CD4-positive, alpha-beta memory T cell (primary cell): ENCODE measurements around the gene FAM83F. TPM values are rescaled to one million over a fixed set of nuclear protein-coding genes. Genes with fewer than 3 reads are reported as not detected.

Source experiments
- CTCF ChIA-PET: fragments of 350-600 bp; sonication (Branson Sonifier 250); formaldehyde crosslinking; loops from one replicate; lab custom pipeline; 2021; ENCODE audit warnings: inconsistent platforms; ENCODE audit not compliant: partially characterized antibody; lab: Charles Lee
- POLR2A ChIA-PET: fragments of 350-600 bp; sonication (Branson Sonifier 250); formaldehyde crosslinking; loops from one replicate; lab custom pipeline; 2021; ENCODE audit not compliant: partially characterized antibody; lab: Charles Lee
- DNase-seq, 5 donors: peaks; one replicate each; pipeline versions ENCODE4 v3.0.0 to v3.0.0-alpha.2; 2020 to 2022; ENCODE audit warnings: mixed read lengths in 1 of 5
- H3K27ac ChIP-seq: one replicate; pipeline ENCODE4 v1.7.0; 2013; ENCODE audit warnings: low read depth, low read length
- H3K27me3 ChIP-seq: 2 replicates; pipeline ENCODE4 v1.7.0; 2013; ENCODE audit warnings: mild to moderate bottlenecking, low read length, moderate library complexity; ENCODE audit not compliant: insufficient read depth
- H3K36me3 ChIP-seq: 2 replicates; pipeline ENCODE4 v1.7.0; 2013; ENCODE audit warnings: mild to moderate bottlenecking, low read length, moderate library complexity; ENCODE audit not compliant: insufficient read depth
- H3K4me1 ChIP-seq: 2 replicates; pipeline ENCODE4 v1.7.0; 2013; ENCODE audit warnings: mild to moderate bottlenecking, low read length, moderate library complexity; ENCODE audit not compliant: insufficient read depth
- H3K4me3 ChIP-seq, 2 donors: one replicate each; pipeline ENCODE4 v1.7.0; 2013; ENCODE audit warnings: low read length in 2 of 2, mild to moderate bottlenecking in 1 of 2
- H3K9me3 ChIP-seq, 2 donors: one replicate each; pipeline ENCODE4 v1.7.0; 2013; ENCODE audit warnings: low read length in 2 of 2, control low read depth in 1 of 2; ENCODE audit not compliant: control insufficient read depth in 1 of 2
- H3K27ac Mint-ChIP-seq, 7 donors: one replicate each; pipeline ENCODE4 v1.8.0; 2020 to 2021; ENCODE audit warnings: mixed read lengths in 7 of 7, mild to moderate bottlenecking in 6 of 7, inconsistent platforms in 3 of 7, moderate library complexity in 3 of 7
- H3K27me3 Mint-ChIP-seq, 2 donors: one replicate each; pipeline ENCODE4 v1.8.0; 2020 to 2021; ENCODE audit warnings: mixed read lengths in 2 of 2
- H3K36me3 Mint-ChIP-seq, 2 donors: one replicate each; pipeline ENCODE4 v1.8.0; 2020 to 2021; ENCODE audit warnings: mixed read lengths in 2 of 2, inconsistent platforms in 1 of 2, mild to moderate bottlenecking in 1 of 2
- H3K4me1 Mint-ChIP-seq, 4 donors: one replicate each; pipeline ENCODE4 v1.8.0; 2020 to 2021; ENCODE audit warnings: mixed read lengths in 4 of 4, mild to moderate bottlenecking in 1 of 4
- H3K4me3 Mint-ChIP-seq, 8 donors: one replicate each; pipeline ENCODE4 v1.8.0; 2020 to 2021; ENCODE audit warnings: mixed read lengths in 8 of 8, mild to moderate bottlenecking in 7 of 8, moderate library complexity in 6 of 8, inconsistent platforms in 3 of 8
- H3K9me3 Mint-ChIP-seq, 8 donors: one replicate each; pipeline ENCODE4 v1.8.0; 2020 to 2021; ENCODE audit warnings: mixed read lengths in 8 of 8, mild to moderate bottlenecking in 5 of 8, inconsistent platforms in 3 of 8, moderate library complexity in 1 of 8
- intact Hi-C: fragments of 100-400 bp; cut with micrococcal nuclease; formaldehyde crosslinking; loops from one replicate; pipeline ENCODE4 v1.15.1; 2023
- polyA plus RNA-seq, 2 donors: library from polyadenylated mRNA; unstranded; fragments of 300-500 nt; fragmentation: Illumina TruSeq; gene quantifications; one replicate each; pipeline ENCODE4 v1.2.3, GENCODE V29; 2021
- total RNA-seq, 2 experiments: library from RNA; stranded (reverse); gene quantifications; one replicate each; pipeline ENCODE4 v1.2.3, GENCODE V29; 2021

The FAM83F gene
- total and polyA plus RNA-seq, 4 experiments from 2014 or later, result 0.29 TPM; not detected in 3

GRCh38 chr22:40067639-40068038 lies 72.9 kb downstream of the FAM83F start:
- no peaks in the 10 kb centered on the region for H3K27me3 Mint-ChIP-seq
- no peak for DNase-seq
- no peak overlapping the region for H3K27ac ChIP-seq
- intact Hi-C loops, result loop anchor here (10.0 kb wide), 1 partner anchor 157 kb away; no protein-coding TSS in a partner anchor
- POLR2A ChIA-PET, result interaction anchor here (1.2 kb wide), 1 partner anchor 13 kb away, joined by 3 read pairs; no protein-coding TSS in a partner anchor
- no peaks in the 10 kb centered on the region for H3K9me3 ChIP-seq
- H3K4me1 Mint-ChIP-seq, result peaks cover 48 to 90% (median 65%) of the 10 kb centered on the region in 4 donors
- no peak overlapping the region for H3K27ac Mint-ChIP-seq
- peaks cover 80% of the 10 kb centered on the region for H3K4me1 ChIP-seq
- H3K4me3 ChIP-seq, result no peak overlapping the region
- H3K9me3 Mint-ChIP-seq, result peaks cover 0 to 1% (median 0%) of the 10 kb centered on the region in 8 donors
- CTCF ChIA-PET, result no interaction called here
- no peaks in the 10 kb centered on the region for H3K36me3 ChIP-seq
- no peaks in the 10 kb centered on the region for H3K27me3 ChIP-seq
- H3K4me3 Mint-ChIP-seq, result peak overlapping the region in 5 of 8 donors; percentile 1 to 65 (median 40)
- H3K36me3 Mint-ChIP-seq, result peaks cover 0 to 3% of the 10 kb centered on the region in 2 donors

GRCh38 chr22:40070701-40071100 lies 75.9 kb downstream of the FAM83F start:
- POLR2A ChIA-PET, result interaction anchor here (0.5 kb wide), 1 partner anchor 366 kb away, joined by 4 read pairs; no protein-coding TSS in a partner anchor
- no peak for DNase-seq
- H3K9me3 ChIP-seq, result no peaks in the 10 kb centered on the region
- no peaks in the 10 kb centered on the region for H3K27me3 ChIP-seq
- intact Hi-C loops, result no loop called here
- CTCF ChIA-PET, result interaction anchor here (0.8 kb wide), 1 partner anchor 54 kb away, joined by 3 read pairs; no protein-coding TSS in a partner anchor
- Mint-ChIP-seq H3K27ac (no peak overlapping the region), H3K36me3 (peaks cover 0 to 3% of the 10 kb centered on the region in 2 donors), H3K4me3 (peak overlapping the region in 4 of 8 donors; percentile 2 to 53 (median 23)), H3K9me3 (peaks cover 0 to 1% (median 0%) of the 10 kb centered on the region in 8 donors), H3K4me1 (peaks cover 50 to 80% (median 64%) of the 10 kb centered on the region in 4 donors), H3K27me3 (no peaks in the 10 kb centered on the region)
- no peaks in the 10 kb centered on the region for H3K36me3 ChIP-seq
- peaks cover 68% of the 10 kb centered on the region for H3K4me1 ChIP-seq
- H3K4me3 ChIP-seq, result no peak overlapping the region
- no peak overlapping the region for H3K27ac ChIP-seq

DNA sequence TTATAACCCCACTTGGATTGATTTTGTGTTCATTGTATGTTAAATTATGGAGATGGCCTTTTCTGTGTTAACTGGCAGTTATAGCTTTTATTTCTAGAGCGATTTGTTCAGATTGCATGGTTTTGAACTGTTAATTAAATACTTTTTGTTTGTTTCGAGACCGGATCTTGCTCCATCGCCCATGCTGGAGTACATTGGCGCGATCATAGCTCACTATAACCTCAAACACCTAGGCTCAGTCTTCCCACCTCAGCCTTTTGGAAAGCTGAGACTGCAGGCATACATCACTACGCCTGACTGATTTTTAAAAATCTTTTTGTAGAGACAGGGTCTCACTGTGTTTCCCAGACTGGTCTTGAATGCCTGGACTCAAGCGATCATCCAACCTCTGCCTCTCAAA lies 77.0 kb downstream of the FAM83F start:
- H3K27ac ChIP-seq, result no peak overlapping the region
- Mint-ChIP-seq H3K9me3 (peaks cover 0 to 1% (median 0%) of the 10 kb centered on the region in 8 donors), H3K4me1 (peaks cover 49 to 80% (median 63%) of the 10 kb centered on the region in 4 donors), H3K4me3 (peak overlapping the region in 1 of 8 donors; percentile 1), H3K36me3 (peaks cover 0 to 3% of the 10 kb centered on the region in 2 donors), H3K27ac (peak overlapping the region in 1 of 7 donors; percentile 15), H3K27me3 (no peaks in the 10 kb centered on the region)
- no peaks in the 10 kb centered on the region for H3K36me3 ChIP-seq
- ChIA-PET CTCF (no interaction called here), POLR2A (interaction anchor here (1.1 kb wide), 1 partner anchor 17 kb away, joined by 3 read pairs; no protein-coding TSS in a partner anchor)
- intact Hi-C loops, result no loop called here
- H3K4me3 ChIP-seq, result no peak overlapping the region
- DNase-seq, result no peak
- H3K9me3 ChIP-seq, result no peaks in the 10 kb centered on the region
- no peaks in the 10 kb centered on the region for H3K27me3 ChIP-seq
- peaks cover 72% of the 10 kb centered on the region for H3K4me1 ChIP-seq

DNA sequence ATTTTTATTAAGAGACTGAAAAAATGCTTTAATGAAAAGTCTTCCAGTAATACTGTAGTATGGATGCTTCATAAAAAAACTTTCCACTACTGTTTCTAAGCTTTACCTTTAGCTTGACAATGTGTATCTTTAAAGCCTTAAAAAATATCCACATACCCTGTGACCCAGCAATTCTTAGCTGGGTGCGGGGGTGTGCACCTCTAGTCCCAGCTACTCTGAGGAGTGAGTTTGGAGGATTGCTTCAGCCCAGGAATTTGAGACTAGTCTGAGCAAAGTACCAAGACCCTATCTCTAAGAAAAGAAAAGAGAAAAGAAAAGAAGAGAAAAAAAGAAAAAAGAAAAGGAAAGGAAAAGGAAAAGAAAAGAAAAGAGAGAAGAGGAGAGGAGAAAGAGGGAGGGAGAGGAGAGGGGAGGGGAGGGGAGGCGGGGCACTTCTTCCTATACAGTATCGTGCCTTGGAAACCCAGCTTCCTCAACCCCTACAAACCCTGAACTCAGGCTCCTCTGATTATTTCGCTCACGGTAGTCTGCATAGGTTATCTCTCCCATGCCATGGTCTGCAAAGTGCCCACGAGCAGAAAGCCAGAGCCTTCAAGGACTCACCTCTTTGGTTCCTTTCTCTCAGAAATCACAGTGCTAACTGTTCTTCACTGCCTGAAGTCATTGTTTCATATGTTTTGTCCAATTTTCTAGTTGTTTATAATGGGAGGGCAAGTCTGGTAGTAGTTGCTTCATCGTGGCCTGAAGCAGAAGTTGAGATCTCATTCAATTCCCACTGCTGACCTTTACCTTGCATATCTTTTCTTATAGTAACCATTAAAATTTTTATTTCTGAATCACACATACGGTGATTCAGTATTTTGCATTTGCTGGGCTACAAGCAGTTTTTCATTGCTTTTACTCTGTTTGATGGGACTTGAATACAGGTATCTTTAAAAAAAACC lies 82.2 kb downstream of the FAM83F start:
- Mint-ChIP-seq H3K9me3 (no peaks in the 10 kb centered on the region), H3K4me3 (peak overlapping the region in 6 of 8 donors; percentile 14 to 79 (median 47)), H3K27me3 (no peaks in the 10 kb centered on the region), H3K4me1 (peaks cover 41 to 51% (median 46%) of the 10 kb centered on the region in 4 donors), H3K27ac (peak overlapping the region in 5 of 7 donors; percentile 39 to 88 (median 51)), H3K36me3 (peaks cover 0 to 2% of the 10 kb centered on the region in 2 donors)
- H3K9me3 ChIP-seq, result no peaks in the 10 kb centered on the region
- H3K36me3 ChIP-seq, result no peaks in the 10 kb centered on the region
- POLR2A ChIA-PET, result interaction anchor here (1.2 kb wide), 1 partner anchor 33 kb away, joined by 3 read pairs; no protein-coding TSS in a partner anchor
- H3K27ac ChIP-seq, result no peak overlapping the region
- CTCF ChIA-PET, result no interaction called here
- intact Hi-C loops, result no loop called here
- H3K4me1 ChIP-seq, result peaks cover 64% of the 10 kb centered on the region
- no peaks in the 10 kb centered on the region for H3K27me3 ChIP-seq
- H3K4me3 ChIP-seq, result no peak overlapping the region
- no peak for DNase-seq

DNA sequence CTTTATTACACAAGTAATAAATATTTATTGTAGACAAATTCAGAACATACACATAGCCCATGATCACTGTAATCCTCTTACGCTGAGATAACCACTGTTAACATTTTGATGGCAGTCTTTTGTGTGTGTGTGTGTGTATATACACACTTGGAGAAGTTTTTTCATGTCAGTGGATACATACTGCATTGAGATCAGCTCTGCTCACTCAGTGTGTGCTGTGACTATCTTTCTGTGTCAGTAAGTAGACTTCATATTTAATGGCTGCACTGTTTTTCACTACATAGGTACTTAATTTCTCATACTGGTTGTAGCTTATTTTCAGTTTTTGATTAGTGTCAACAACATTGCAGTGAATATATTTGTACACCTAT lies 82.9 kb downstream of the FAM83F start:
- H3K36me3 Mint-ChIP-seq, result peaks cover 0 to 2% of the 10 kb centered on the region in 2 donors
- CTCF ChIA-PET, result no interaction called here
- Histone ChIP-seq H3K36me3 (no peaks in the 10 kb centered on the region), H3K9me3 (no peaks in the 10 kb centered on the region), H3K4me3 (no peak overlapping the region), H3K4me1 (peaks cover 66% of the 10 kb centered on the region), H3K27ac (no peak overlapping the region), H3K27me3 (no peaks in the 10 kb centered on the region)
- intact Hi-C loops, result no loop called here
- no peaks in the 10 kb centered on the region for H3K9me3 Mint-ChIP-seq
- no peaks in the 10 kb centered on the region for H3K27me3 Mint-ChIP-seq
- POLR2A ChIA-PET, result interaction anchor here (1.2 kb wide), 1 partner anchor 34 kb away, joined by 3 read pairs; no protein-coding TSS in a partner anchor
- H3K4me1 Mint-ChIP-seq, result peaks cover 41 to 46% (median 44%) of the 10 kb centered on the region in 4 donors
- H3K4me3 Mint-ChIP-seq, result peak overlapping the region in 2 of 8 donors; percentile 27 to 41
- no peak for DNase-seq
- H3K27ac Mint-ChIP-seq, result peak overlapping the region in 2 of 7 donors; percentile 8 to 39

DNA sequence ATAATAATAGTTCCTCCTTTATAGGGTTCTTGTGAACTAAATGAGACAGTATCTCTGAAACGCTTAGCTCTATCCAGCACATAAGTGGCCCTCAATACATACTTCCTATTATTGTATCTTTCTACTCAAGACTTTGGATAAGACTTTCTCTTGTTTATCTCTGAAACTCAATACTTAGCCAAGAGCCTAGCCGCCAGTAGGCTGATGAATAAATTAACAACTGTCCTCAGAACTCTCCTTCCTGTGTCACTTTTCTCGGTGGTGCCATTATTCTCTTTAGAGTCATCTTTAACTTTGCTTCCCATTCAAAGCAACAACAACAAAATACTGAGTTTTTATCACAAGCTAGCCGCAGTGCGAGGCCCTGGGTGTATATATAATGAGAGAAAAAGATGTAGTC lies 86.9 kb downstream of the FAM83F start:
- CTCF ChIA-PET, result no interaction called here
- no peak overlapping the region for H3K27ac ChIP-seq

More for the DNA sequence above, 86.9 kb downstream of the FAM83F start:
- Mint-ChIP-seq H3K36me3 (peaks cover 0 to 2% of the 10 kb centered on the region in 2 donors), H3K4me3 (peak overlapping the region in 1 of 8 donors; percentile 33), H3K27ac (peak overlapping the region in 1 of 7 donors; percentile 83), H3K27me3 (no peaks in the 10 kb centered on the region), H3K9me3 (no peaks in the 10 kb centered on the region), H3K4me1 (peaks cover 30% of the 10 kb centered on the region in 4 donors)
- Histone ChIP-seq H3K4me3 (no peak overlapping the region), H3K27me3 (no peaks in the 10 kb centered on the region), H3K9me3 (no peaks in the 10 kb centered on the region), H3K36me3 (no peaks in the 10 kb centered on the region), H3K4me1 (peaks cover 79% of the 10 kb centered on the region)
- POLR2A ChIA-PET, result interaction anchor here (1.2 kb wide), 1 partner anchor 37 kb away, joined by 3 read pairs; no protein-coding TSS in a partner anchor
- DNase-seq, result no peak
- intact Hi-C loops, result no loop called here
